Endothelial cell (in vitro differentiated cells): ENCODE data around the gene ARHGAP15. TPM values are rescaled to one million over a fixed set of nuclear protein-coding genes. Genes with fewer than 3 reads are reported as not detected.

ENCODE experiments used
- DNase-seq: peaks from one replicate; pipeline ENCODE4 v3.0.0; 2021; ENCODE audit warnings: low spot score
- H3K27ac Mint-ChIP-seq: one replicate; pipeline ENCODE4 v1.8.0; 2021; ENCODE audit warnings: mixed read lengths, inconsistent platforms; ENCODE audit not compliant: unreplicated experiment
- H3K27me3 Mint-ChIP-seq: one replicate; pipeline ENCODE4 v1.8.0; 2021; ENCODE audit warnings: mild to moderate bottlenecking, moderate library complexity, mixed read lengths, inconsistent platforms; ENCODE audit not compliant: unreplicated experiment
- H3K36me3 Mint-ChIP-seq: one replicate; pipeline ENCODE4 v1.8.0; 2021; ENCODE audit warnings: mild to moderate bottlenecking, low read depth, mixed read lengths, inconsistent platforms; ENCODE audit not compliant: unreplicated experiment
- H3K4me1 Mint-ChIP-seq: one replicate; pipeline ENCODE4 v1.8.0; 2021; ENCODE audit warnings: mild to moderate bottlenecking, mixed read lengths, inconsistent platforms; ENCODE audit not compliant: unreplicated experiment
- H3K4me3 Mint-ChIP-seq: one replicate; pipeline ENCODE4 v1.8.0; 2021; ENCODE audit warnings: mild to moderate bottlenecking, mixed read lengths, inconsistent platforms; ENCODE audit not compliant: unreplicated experiment
- H3K9me3 Mint-ChIP-seq: one replicate; pipeline ENCODE4 v1.8.0; 2021; ENCODE audit warnings: mixed read lengths, inconsistent platforms; ENCODE audit not compliant: unreplicated experiment
- CTCF ChIP-seq: fragments of 200-600 bp; sonication (generic); IDR thresholded peaks from one replicate; pipeline ENCODE4 v1.5.0; 2021; ENCODE audit warnings: antibody characterized with exemption; ENCODE audit not compliant: unreplicated experiment
- total RNA-seq: library from RNA; stranded (reverse); fragmentation: NEBNext Ultra II Directional; extraction: Animal tissue kit (Norgen Biotek cat#: 25700); gene quantifications from one replicate; pipeline ENCODE4 v1.2.1, GENCODE V29; 2021; ENCODE audit not compliant: unreplicated experiment

ARHGAP15 gene
- total RNA-seq, 1 donor from 2014 or later: not detected

DNA sequence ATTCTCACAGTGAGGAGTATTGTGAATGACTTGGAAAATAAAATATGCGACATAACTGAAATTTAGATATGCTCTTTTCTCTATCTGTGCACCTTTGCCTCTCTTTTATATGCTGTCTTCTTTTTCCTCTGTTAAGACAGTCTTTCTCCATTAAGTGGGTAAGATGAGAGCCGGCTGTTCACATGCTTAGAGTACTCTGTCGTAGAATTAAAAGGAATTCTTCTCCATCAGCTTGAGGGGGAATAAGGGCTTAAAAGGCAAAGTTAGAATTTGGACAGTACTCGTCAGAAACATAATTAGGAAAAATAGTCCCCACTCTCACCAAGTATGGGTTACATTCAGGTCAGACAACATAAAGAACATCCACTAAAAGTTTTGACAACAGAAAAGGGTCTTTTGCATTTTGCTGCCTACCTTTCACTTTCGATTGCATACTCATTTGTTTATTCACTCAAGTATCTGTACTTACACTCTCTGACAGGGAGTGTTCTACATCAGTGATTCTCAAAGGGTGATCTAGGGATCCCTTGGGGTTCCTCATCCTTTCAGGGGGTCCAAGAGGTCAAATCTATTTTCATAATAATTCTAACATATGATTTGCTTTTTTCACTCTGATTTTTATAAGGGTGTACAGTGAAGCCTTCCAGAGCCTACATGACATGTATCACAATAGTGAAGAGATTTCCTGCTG, 48.0 kb downstream of the ARHGAP15 start:
- DNase-seq: no peak
- no peak overlapping the region for H3K27ac Mint-ChIP-seq
- TF ChIP-seq CTCF: no peak
- H3K27me3 Mint-ChIP-seq: peaks cover 1% of the 10 kb centered on the region
- no peaks in the 10 kb centered on the region for H3K36me3 Mint-ChIP-seq
- no peak overlapping the region for H3K4me3 Mint-ChIP-seq
- H3K4me1 Mint-ChIP-seq: no peaks in the 10 kb centered on the region
- no peaks in the 10 kb centered on the region for H3K9me3 Mint-ChIP-seq

DNA sequence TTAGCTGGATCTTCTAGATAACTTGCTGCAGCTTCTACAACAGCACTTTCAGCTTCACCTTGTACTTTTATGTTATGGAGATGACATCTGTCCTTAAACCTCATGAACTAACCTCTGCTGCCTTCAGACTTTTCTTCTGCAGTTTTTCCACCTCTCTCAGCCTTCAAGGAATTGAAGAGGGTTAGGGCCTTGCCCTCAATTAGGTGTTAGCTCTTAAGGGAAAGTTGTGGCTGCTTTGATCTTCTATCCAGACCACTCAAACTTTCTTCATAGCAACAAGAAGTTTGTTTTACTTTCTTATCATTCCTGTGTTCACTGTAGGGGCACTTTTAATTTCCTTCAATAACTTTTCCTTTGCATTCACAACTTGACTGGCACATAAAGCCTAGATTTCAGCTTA, 52.3 kb downstream of the ARHGAP15 start:
- H3K4me1 Mint-ChIP-seq: no peaks in the 10 kb centered on the region

DNA sequence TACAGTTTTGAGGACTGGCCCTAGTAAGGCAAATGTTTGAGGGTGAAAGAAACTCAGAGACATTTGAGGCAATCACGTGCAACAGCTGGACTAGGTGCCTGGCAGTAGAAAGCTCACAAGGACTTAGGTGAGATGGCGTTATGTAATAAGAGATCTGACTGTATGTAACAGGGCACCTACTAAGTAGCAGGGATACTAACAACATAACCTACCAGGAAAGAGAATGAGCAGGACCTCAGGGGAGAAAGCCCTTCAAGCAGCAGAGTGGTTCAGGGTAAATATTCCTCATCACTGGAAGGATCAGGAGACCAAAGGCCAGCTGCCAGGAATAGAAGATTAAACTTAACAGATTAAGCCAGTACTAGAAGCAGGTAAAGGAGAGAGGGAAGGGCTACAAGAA, 53.4 kb downstream of the ARHGAP15 start:
- H3K27me3 Mint-ChIP-seq: no peaks in the 10 kb centered on the region
- H3K9me3 Mint-ChIP-seq: no peaks in the 10 kb centered on the region
- no peaks in the 10 kb centered on the region for H3K4me1 Mint-ChIP-seq
- no peaks in the 10 kb centered on the region for H3K36me3 Mint-ChIP-seq
- DNase-seq: no peak
- H3K27ac Mint-ChIP-seq: no peak overlapping the region
- no peak overlapping the region for H3K4me3 Mint-ChIP-seq
- no peak for TF ChIP-seq CTCF

More for the DNA sequence above, 52.3 kb downstream of the ARHGAP15 start:
- H3K4me3 Mint-ChIP-seq: no peak overlapping the region
- H3K9me3 Mint-ChIP-seq: no peaks in the 10 kb centered on the region
- H3K27me3 Mint-ChIP-seq: no peaks in the 10 kb centered on the region
- H3K27ac Mint-ChIP-seq: no peak overlapping the region
- no peak for TF ChIP-seq CTCF
- no peak for DNase-seq
- H3K36me3 Mint-ChIP-seq: no peaks in the 10 kb centered on the region

DNA sequence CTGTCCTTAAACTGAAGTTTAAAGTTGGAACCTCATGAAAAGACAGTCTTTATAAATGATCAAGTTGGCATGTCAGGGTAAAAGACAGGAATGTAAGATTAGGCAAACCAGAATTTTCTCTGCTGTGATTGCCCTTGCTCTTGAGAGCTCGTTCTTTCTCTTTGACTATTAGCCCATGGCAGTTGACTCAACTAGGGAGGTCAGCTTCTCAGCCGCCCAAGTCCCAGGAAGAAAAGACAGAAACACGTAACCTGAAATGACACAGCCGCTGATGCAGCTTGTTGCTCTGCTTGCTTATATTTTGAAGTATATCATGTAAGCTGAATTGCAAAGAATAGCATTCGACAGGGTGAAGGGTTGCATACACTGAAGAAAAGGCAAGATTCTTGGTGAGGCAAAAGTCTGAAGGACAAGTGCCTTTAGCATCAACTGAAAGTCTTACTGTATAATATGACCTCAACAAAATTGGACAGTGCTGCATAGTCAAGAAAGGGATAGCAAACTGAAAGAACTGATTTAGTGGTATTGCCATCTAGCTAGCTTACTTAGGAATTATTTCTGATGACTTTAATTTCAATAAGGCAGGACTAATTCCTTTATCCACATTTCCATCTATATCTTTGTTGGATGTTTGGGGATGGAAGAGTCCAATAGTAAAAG, 54.7 kb downstream of the ARHGAP15 start:
- Mint-ChIP-seq H3K4me3 (no peak overlapping the region), H3K9me3 (no peaks in the 10 kb centered on the region), H3K27ac (no peak overlapping the region), H3K4me1 (no peaks in the 10 kb centered on the region), H3K36me3 (no peaks in the 10 kb centered on the region), H3K27me3 (no peaks in the 10 kb centered on the region)
- TF ChIP-seq CTCF: no peak
- no peak for DNase-seq

GRCh38 chr2:143186876-143187275, 57.7 kb downstream of the ARHGAP15 start:
- H3K4me3 Mint-ChIP-seq: no peak overlapping the region
- H3K36me3 Mint-ChIP-seq: no peaks in the 10 kb centered on the region
- no peak for DNase-seq
- no peaks in the 10 kb centered on the region for H3K9me3 Mint-ChIP-seq
- no peak overlapping the region for H3K27ac Mint-ChIP-seq
- H3K27me3 Mint-ChIP-seq: no peaks in the 10 kb centered on the region
- H3K4me1 Mint-ChIP-seq: no peaks in the 10 kb centered on the region
- TF ChIP-seq CTCF: no peak
